HG03095 (cell line): ENCODE results near the gene RASGRF2.
"Not testable (repeated sequence)": the region's sequence is repeated elsewhere in the genome, so short reads cannot be mapped to it uniquely, and the experiment has no call there.

ENCODE experiments used
- ATAC-seq: cut with Tn5 transposase; IDR thresholded peaks from one replicate; pipeline ENCODE4 v1.9.1; 2021; ENCODE audit warnings: moderate library complexity; ENCODE audit not compliant: unreplicated experiment

Gene RASGRF2

DNA sequence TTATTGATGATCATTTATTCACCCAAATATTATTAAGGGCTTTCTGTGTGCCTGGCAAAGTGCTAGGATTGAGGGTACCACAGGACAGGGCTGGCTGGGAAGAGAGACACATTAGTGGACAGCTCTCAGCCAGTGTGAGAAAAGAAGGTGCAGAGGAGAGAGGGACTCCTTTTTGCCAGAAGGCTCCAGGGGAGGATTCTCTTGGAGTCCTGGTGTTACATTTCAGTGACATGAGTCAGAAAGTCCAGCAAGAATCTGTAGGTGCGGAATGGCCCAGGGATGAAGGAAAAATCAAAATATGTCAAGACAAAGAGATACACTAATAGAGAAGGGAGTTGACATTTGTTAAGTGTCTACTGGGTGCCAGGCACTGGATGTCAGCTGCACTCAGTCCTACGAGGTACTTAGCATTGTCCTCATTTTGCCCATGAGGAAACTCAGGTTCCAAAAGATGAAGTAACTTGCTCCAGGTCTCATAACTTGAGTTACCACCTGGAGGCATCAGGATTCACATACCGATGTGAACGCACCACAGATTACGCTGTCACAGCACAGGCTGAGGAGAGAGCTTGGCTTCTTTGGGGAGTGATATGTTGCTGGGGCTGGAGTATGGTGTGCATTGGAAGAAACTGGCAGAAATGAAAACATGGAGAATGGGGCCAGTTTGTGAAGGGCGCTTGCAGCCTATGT, 60.5 kb downstream of the RASGRF2 start:
- ATAC-seq = no peak

DNA sequence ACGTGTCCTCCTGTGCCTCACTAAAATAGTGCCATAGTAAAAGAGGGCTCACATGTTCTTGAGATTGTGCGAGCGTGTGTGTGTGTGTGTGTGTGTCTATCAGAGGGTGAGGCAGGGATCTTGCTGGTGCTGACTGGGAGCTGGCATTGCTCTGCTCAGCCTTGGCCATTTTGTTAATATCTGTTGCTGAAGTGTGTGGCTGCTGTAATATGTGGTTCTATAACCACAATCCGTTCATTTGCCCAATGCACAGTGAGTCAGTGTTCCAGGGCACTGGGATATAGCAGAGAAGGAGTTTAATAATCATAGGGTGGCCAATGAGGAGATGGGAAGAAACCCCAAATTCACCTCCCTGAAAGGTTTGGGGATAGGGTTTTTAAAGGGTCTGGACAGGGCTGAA, 61.3 kb downstream of the RASGRF2 start:
- ATAC-seq = no peak

DNA sequence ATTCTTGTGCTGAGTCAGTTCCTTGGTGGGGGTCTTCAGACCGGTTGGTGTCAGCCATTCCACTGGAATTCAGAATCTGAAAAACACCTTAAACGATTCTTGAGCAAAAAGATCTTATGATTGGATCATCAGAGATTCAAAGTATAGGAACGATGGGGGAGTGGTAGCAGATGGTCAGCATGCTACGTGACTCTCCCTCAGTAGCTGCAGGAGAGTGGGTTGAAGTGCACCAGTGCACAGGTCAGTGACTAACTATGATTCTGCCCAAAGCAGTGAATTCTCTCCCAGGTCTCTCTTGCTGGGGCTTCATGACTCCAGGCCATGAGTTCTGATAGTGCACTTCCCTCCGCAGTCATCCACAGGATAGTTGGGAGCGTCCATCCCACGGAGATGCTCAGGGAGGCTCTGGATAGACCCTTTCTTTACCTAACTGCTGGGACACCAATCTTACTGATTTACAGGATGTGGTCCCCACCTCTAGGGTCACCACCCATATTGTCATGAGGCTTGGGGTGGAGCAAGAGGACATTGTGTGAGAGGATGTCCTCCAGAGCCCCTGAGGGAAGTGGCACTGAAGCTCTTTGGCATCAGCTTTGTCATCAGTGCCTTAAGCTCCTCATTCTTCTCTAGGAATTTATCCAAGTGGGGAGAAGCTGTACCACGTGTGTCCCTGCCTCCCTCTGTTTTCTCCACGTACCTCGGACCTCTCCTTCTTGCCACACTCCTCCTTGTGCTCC, 62.0 kb downstream of the RASGRF2 start:
- no peak for ATAC-seq

DNA sequence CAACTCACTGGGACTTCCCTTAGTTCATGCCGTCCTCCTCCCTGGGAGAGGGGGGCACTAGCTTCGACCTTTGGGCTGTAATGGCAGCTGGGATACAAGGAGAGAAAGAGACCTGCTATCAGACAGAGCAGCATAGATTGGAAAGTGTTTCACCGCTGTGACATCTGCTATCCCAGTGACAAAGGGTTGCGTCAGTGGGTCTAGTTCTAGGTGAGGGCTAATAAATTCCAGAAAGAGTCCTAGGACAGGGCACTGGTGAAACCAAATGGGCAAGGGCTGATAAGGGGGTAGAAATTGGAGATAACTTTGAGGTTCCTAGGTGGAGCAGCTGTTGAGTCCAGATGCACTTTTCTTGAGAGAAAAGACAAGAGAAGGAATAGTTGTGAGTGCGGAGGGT, 62.5 kb downstream of the RASGRF2 start:
- no peak for ATAC-seq

DNA sequence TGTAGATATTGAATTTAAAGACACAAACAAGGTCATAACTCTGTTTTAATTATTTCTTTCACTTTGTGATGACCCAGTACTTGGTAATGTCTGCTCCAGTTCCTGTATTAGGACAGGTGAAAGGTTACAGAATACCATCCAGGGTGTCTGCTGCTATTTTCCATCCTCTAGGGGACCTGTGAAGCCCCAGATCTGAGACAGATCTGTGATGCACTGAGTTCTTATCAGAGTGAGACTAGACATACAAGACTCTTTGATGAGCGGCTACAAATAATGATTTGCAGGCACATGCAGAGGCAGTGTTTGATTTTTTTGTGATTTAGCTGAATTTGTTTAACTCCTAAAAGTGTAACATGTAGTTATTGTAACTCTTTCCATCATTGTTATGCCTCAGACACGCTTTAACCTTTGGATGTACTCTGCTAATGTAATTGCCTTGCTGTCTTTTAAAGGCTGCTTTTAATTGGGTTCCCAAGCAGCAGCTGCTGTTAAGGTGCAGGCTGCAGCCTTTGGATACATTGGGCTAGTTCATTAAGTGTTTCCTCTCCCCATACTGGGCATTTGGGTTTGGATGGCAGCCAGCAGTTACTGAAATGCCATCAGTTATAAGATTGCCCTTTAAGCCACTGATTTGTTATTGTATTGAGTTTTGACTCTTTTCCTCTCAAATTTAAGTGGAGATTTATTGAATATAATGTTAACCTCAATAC, 63.3 kb downstream of the RASGRF2 start:
- no peak for ATAC-seq

DNA sequence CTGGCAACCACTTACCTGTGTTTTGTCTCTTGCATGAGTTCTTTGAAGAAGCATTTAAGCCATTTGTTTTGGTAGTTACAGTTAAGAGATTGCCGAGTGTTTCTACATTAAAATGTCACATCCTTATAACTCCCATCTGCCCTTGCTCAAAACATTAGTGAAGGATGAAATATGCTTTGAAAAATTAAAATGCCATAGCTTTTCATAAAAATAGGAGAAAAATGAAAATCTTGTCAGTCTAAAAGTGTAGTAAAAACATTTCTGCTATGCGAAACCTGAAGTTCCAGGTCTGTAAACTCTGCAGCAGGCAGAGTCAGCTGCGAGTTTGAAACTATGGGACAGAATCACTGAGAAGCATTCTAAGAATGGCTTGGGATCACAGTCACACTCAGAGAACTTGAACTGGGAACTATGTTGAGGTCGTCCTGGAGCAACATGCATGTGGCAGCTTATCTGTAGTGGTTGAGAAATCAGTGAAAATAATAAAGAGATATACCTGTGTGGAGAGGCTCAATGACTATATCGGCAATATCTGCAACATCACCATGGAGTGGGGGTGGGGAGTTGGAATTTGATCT, 67.4 kb downstream of the RASGRF2 start:
- no peak for ATAC-seq

DNA sequence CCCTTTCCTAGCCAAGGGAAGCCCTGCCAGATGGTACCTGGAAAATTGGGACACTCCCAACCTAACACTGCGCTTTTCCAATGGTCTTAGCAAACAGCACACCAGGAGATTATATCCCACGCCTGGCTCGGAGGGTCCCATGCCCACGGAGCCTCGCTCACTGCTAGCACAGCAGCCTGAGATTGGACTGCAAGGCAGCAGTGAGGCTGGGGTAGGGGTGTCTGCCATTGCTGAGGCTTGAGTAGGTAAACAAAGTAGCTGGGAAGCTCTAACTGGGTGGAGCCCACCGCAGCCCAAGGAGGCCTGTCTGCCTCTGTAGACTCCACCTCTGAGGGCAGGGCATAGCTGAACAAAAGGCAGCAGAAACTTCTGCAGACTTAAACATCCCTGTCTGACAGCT, 68.7 kb downstream of the RASGRF2 start:
- ATAC-seq = not testable (repeated sequence)

DNA sequence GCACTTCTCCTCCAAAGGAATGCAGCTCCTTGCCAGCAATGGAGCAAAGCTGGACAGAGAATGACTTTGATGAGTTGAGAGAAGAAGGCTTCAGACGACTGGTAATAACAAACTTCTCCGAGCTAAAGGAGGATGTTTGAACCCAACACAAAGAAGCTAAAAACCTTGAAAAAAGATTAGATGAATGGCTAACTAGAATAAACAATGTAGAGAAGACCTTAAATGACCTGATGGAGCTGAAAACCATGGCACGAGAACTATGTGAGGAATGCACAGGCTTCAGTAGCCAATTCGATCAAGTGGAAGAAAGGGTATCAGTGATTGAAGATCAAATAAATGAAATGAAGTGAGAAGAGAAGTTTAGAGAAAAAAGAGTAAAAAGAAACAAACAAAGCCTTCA, 69.6 kb downstream of the RASGRF2 start:
- ATAC-seq = not testable (repeated sequence)

DNA sequence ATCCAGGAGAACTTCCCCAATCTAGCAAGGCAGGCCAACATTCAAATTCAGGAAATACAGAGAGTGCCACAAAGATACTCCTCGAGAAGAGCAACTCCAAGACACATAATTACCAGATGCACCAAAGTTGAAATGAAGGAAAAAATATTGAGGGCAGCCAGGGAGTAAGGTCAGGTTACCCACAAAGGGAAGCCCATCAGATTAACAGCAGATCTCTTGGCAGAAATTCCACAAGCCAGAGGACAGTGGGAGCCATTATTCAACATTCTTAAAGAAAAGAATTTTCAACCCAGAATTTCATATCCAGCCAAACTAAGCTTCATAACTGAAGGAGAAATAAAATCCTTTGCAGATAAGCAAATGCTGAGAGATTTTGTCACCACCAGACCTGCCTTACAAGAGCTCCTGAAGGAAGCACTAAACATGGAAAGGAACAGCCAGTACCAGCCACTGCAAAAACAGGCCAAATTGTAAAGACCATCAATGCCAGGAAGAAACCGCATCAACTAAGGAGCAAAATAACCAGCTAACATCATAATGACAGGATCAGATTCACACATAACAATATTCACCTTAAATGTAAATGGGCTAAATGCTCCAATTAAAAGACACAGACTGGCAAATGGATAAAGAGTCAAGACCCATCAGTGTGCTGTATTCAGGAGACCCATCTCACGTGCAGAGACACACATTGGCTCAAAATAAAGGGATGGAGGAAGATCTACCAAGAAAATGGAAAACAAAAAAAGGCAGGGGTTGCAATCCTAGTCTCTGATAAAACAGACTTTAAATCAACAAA, 70.3 kb downstream of the RASGRF2 start:
- ATAC-seq = not testable (repeated sequence)

DNA sequence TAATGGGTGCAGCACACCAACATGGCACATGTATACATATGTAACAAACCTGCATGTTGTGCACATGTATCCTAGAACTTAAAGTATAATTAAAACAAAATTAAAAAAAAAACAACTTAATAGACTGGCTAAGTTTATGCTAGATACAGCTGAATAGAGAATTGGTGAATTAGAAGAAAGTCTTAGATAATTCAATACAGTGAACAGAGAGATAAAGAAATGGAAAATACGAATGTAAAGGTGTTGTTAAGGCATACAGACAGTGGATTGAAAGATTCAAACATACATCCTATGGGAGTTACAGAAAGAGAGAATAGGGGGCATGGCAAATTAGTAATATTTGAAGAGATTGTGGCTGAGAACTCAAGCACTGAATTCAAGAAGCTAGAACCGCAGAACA, 75.4 kb downstream of the RASGRF2 start:
- ATAC-seq = no peak

DNA sequence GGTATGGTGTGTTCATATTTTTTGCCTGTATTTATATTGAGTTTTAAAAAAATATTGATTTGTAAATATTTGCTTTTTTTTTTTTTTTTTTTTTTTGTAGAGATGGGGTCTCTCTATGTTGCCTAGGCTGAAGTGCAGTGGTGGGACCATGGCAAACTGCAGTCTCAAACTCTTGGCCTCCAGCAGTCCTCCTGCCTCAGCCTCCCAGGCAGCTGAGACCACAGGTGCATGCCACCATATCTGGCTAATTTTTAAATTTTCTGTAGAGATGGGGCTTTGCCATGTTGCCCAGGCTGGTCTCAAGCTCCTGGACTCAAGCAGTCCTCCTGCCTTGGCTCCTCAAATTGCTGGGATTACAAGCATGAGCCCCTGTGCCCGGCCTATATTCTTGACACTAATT, 78.3 kb downstream of the RASGRF2 start:
- ATAC-seq = no peak

DNA sequence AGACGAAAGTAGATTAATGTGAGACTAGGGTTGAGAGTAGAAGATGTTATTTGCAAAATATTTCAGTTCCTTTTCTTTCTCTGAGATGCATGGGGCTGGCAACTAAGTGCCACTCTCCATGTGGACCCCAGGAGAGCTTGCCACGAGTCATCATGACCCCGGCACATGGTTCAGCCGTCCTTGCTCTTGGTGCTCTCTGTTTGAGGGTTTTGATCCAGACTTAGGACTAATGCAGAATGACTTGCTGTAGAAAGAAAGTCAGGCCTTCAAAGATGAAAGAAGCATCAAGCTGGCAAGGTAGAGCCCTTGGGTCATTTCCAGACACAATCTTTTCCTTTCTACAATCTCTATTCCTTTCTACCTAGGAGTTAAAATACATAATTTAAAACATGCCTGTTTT, 84.7 kb downstream of the RASGRF2 start:
- ATAC-seq = no peak

DNA sequence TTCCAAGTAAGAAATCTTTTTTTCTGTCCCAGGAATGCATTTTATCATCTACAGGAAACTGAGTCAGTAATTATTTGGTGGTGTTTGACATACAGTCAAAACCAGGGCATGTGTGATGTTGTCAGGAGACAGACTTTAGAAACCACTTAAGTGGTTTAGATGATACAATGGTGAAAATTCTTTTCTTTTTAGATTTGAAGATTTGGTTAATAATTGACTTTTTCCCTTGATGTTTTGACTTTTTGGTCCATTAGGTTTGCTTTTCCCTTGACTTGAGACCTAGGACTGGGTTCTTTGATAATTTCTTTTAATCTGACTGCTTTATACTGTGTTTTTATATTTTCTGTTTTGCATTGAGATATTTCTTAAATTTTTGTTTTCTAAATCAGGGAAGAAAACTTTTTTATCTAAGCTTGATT, 85.2 kb downstream of the RASGRF2 start:
- ATAC-seq = no peak

DNA sequence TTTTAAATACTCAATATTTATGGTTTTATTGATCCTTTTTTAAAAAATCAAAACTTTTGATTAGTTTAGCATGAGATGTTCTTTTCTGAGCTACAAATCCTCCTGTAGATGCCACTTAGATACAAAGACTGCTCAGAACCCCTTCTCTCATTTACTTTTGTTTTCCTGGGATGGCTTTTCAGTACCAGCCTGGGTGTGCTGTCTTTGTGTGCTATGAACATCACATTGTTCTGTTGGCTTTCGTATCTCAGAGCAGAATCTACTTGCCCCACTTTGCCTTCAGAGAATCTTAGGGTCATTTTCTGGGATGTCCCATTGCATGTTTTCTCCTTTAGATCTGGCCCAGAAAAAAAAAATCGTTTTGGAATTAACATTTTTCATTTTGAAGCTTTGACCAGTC, 85.9 kb downstream of the RASGRF2 start:
- ATAC-seq = no peak

DNA sequence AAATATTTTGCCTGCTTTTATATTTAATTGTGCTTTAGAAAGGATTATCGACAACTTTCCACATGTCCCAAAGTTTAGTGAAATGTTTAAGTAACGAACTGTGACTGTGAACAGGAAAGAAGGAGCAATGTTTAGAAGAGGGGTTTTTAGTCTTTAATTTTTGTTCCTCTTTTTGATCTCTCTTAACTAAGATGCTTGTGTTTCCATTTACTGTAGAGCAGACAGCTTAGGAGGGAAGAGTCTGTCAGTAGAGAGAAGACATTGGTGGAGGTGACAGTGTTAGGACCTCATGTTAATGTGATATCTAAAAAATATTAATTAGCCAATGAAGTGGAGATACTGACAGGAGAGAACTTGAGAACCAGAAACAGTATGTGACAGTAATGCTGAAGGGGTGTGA, 92.2 kb downstream of the RASGRF2 start:
- no peak for ATAC-seq

DNA sequence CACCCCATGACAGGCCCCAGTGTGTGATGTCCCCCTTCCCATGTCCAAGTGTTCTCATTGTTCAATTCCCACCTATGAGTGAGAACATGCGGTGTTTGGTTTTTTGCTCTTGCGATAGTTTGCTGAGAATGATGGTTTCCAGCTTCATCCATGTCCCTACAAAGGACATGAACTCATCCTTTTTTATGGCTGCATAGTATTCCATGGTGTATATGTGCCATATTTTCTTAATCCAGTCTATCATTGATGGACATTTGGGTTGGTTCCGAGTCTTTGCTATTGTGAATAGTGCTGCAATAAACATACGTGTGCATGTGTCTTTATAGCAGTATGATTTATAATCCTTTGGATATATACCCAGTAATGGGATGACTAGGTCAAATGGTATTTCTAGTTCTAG, 93.1 kb downstream of the RASGRF2 start:
- not testable (repeated sequence) for ATAC-seq

DNA sequence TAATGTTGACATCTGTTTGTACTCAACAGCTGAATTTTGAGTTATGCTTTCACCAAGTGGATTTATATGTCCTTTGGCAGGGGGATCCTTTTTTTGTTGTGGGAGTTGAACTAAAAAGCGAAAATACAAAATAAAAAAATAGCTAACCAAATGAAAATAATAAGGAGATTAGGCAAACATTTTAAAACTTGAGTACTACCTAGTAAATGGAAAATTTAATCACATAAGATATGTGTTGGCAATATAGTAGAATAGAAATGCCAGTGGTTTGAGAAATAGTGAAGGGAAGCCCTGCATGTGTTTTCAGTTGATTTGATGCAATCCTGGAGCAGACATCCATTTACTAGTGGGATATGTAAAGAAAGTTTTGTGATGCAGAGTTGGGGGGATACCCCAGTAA, 98.0 kb downstream of the RASGRF2 start:
- no peak for ATAC-seq

DNA sequence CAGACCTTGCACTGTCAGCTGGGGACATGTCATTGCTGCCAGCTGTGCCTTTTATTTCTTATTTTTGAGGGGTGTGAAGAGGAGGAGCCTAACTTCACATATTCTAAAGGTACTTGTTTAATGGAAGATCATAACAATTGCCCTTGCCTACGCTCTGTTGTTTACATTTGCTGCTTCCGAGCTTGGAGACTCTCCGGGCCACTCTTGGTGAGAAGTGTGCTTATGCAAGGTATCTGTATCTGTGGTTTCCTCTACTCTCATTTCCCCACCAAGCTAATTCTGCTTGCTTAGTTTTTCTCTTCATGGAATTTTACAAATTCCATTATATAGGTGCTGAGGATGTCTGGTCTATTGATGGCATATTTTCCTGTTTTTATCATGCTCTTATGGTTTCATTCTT, 105.3 kb downstream of the RASGRF2 start:
- ATAC-seq = no peak

DNA sequence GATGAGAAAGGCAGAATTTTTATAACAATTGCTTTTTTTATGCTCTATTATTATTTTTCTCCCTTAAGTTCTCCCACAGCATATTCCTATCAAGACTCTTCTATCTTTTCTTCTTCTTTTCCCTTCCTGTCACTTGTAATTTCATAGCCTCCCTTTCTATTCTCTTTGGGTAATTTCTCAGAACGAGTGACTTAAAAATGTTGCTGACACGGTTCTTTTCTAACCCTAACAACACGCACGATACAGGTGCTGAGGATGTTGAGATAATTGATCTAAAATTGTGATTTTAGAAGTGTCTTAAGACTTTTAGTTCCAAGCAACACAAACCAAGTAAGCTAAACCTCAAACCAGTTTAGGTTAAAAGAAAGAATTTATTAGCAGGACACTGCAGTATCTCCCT, 105.9 kb downstream of the RASGRF2 start:
- ATAC-seq = no peak

DNA sequence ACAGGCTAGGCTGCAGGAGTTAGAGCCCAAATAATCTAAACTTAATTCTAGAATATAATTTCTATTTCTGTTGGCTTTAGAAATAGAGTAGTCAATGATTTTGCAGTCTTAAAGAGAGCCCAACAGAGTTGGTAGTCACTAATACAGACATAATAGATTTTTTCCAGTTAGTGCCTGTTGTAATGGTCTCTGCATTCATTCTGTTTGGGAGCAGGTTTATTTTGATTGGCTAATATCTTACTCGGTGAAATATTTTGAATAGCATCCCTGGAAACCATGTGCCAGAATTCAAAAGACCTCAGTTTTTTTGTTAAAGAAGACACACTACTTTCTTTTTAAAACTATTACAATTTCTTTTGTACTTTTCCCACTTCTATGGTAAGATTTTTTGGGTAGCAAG, 107.2 kb downstream of the RASGRF2 start:
- ATAC-seq = no peak

DNA sequence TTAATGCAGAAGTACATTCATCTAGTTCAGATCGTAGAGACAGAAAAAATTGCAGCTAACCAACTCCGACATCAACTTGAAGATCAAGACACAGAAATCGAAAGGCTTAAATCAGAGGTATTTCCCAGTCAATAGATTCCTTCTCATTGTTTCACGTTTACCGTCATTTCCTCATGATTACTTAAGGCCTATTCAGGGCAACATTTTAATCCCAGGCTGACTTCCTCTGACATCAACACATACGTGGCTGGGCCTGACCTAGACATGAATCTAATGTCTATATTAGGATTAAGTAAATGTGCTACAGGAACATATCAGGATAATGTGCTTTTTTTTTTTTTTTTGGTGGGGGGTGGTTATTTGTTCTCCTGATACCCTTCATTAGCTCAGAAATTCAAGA, 107.9 kb downstream of the RASGRF2 start:
- no peak for ATAC-seq
